GM19463 (cell line): ENCODE data around the gene DHX32.
"Not testable (repeated sequence)": the region's sequence is repeated elsewhere in the genome, so short reads cannot be mapped to it uniquely, and the experiment has no call there.

ENCODE experiments used
- ATAC-seq: cut with Tn5 transposase; IDR thresholded peaks from one replicate; pipeline ENCODE4 v1.9.1; 2021; ENCODE audit warnings: mild to moderate bottlenecking, moderate library complexity; ENCODE audit not compliant: unreplicated experiment

DHX32 gene

GRCh38 chr10:125881192-125881591 is at the start of gene DHX32:
TSS of gene DHX32 (minus strand) at chr10:125881292. CDS start at chr10:125880824, 468 bp downstream.
- no peak for ATAC-seq

- ATAC-seq: no peak
These were observed 48.5 kb upstream of the DHX32 start for GRCh38 chr10:125929618-125930017.

- no peak for ATAC-seq
These were observed 48.0 kb upstream of the DHX32 start for GRCh38 chr10:125928928-125929585.

GRCh38 chr10:125927265-125927664 is 46.2 kb upstream of the DHX32 start:
- not testable (repeated sequence) for ATAC-seq

- ATAC-seq: no peak
These were observed 45.2 kb upstream of the DHX32 start for GRCh38 chr10:125926247-125926646.

- no peak for ATAC-seq
These were observed 44.3 kb upstream of the DHX32 start for GRCh38 chr10:125925262-125925834.

GRCh38 chr10:125921643-125922306 is 40.7 kb upstream of the DHX32 start:
- ATAC-seq: not testable (repeated sequence)

GRCh38 chr10:125917704-125918361 is 36.7 kb upstream of the DHX32 start:
- ATAC-seq: not testable (repeated sequence)

GRCh38 chr10:125916977-125917376 is 35.9 kb upstream of the DHX32 start:
- ATAC-seq: no peak

- ATAC-seq: not testable (repeated sequence)
These were observed 32.2 kb upstream of the DHX32 start for GRCh38 chr10:125913277-125913676.

GRCh38 chr10:125911990-125912389 is 30.9 kb upstream of the DHX32 start:
- no peak for ATAC-seq

- no peak for ATAC-seq
These were observed 30.1 kb upstream of the DHX32 start for GRCh38 chr10:125911145-125911544.

GRCh38 chr10:125909491-125909890 is 28.4 kb upstream of the DHX32 start:
- not testable (repeated sequence) for ATAC-seq

GRCh38 chr10:125908813-125909212 is 27.7 kb upstream of the DHX32 start:
- not testable (repeated sequence) for ATAC-seq

- not testable (repeated sequence) for ATAC-seq
These were observed 26.5 kb upstream of the DHX32 start for GRCh38 chr10:125907598-125907997.

- ATAC-seq: not testable (repeated sequence)
These were observed 24.2 kb upstream of the DHX32 start for GRCh38 chr10:125905069-125905994.

- not testable (repeated sequence) for ATAC-seq
These were observed 22.1 kb upstream of the DHX32 start for GRCh38 chr10:125903135-125903640.

GRCh38 chr10:125900963-125901362 is 19.9 kb upstream of the DHX32 start:
- ATAC-seq: not testable (repeated sequence)

- not testable (repeated sequence) for ATAC-seq
These were observed 16.2 kb upstream of the DHX32 start for GRCh38 chr10:125897317-125897716.
